Gastroesophageal sphincter (tissue), 4 donors: ENCODE data around the gene CUX1. TPM values are rescaled to one million over a fixed set of nuclear protein-coding genes. Genes with fewer than 3 reads are reported as not detected.

Source experiments
- ATAC-seq: fragments of 150-250 bp; one replicate; pipeline ENCODE4 v1.9.1; 2016; ENCODE audit warnings: mild to moderate bottlenecking, moderate library complexity
- H3K27ac ChIP-seq, 4 donors: fragments of 200-600 bp; sonication (generic) in 3 of 4; 1 replicate in 3 of 4; 2 replicates in 1 of 4; pipeline ENCODE4 v1.5.1; 2016 to 2019
- H3K27me3 ChIP-seq: fragments of 200-600 bp; sonication (generic); one replicate; pipeline ENCODE4 v1.5.1; 2019
- H3K36me3 ChIP-seq, 2 donors: fragments of 200-600 bp; sonication (generic); one replicate each; pipeline ENCODE4 v1.5.1; 2019; ENCODE audit warnings: control low read depth in 1 of 2
- H3K4me1 ChIP-seq, 3 donors: fragments of 200-600 bp; sonication (generic); 1 replicate in 2 of 3; 2 replicates in 1 of 3; pipeline ENCODE4 v1.5.1; 2016 to 2019; ENCODE audit warnings: control low read depth in 2 of 3
- H3K4me3 ChIP-seq, 2 donors: fragments of 200-600 bp; sonication (generic); one replicate each; pipeline ENCODE4 v1.5.1; 2019; ENCODE audit warnings: mild to moderate bottlenecking in 1 of 2, moderate library complexity in 1 of 2
- H3K9me3 ChIP-seq, 3 donors: fragments of 200-600 bp; sonication (generic); one replicate each; pipeline ENCODE4 v1.5.1; 2017 to 2019; ENCODE audit warnings: control low read depth in 2 of 3
- CTCF ChIP-seq, 4 experiments: fragments of 200-600 bp in 2 of 4; fragments of 450-650 bp in 2 of 4; sonication (generic) in 1 of 4; IDR thresholded peaks; one replicate each; pipeline ENCODE4 v1.5.1; 2017 to 2019; ENCODE audit warnings: antibody characterized with exemption in 4 of 4, mild to moderate bottlenecking in 2 of 4, moderate library complexity in 2 of 4
- EP300 ChIP-seq: sonication (generic); formaldehyde crosslinking; IDR thresholded peaks from one replicate; pipeline ENCODE4 v1.6.1; 2017; ENCODE audit warnings: antibody characterized with exemption, mild to moderate bottlenecking
- POLR2A ChIP-seq, 2 donors: fragments of 450-650 bp; IDR thresholded peaks; one replicate each; pipeline ENCODE4 v1.6.1; 2017; ENCODE audit warnings: antibody characterized with exemption in 2 of 2, mild to moderate bottlenecking in 2 of 2, moderate library complexity in 1 of 2
- POLR2AphosphoS5 ChIP-seq: sonication (generic); formaldehyde crosslinking; IDR thresholded peaks from one replicate; pipeline ENCODE4 v1.6.1; 2017; ENCODE audit warnings: antibody characterized with exemption
- WGBS, 2 donors: methylation state at CpG; one replicate each; pipeline ENCODE4 v1.1.5; 2018; ENCODE audit warnings: low coverage in 1 of 2; 5-methylcytosine and 5-hydroxymethylcytosine counted together
- total RNA-seq, 4 donors: library from RNA; depleted of rRNA; stranded (reverse); fragments of >200 nt; gene quantifications; one replicate each; pipeline ENCODE4 v1.1.0, GENCODE V29; 2016

CUX1 gene
- total RNA-seq, 4 donors from 2014 or later: 84.4 to 134 (median 110) TPM

- ATAC-seq: no peak
- Histone ChIP-seq H3K27ac (no peak overlapping the region), H3K27me3 (no peaks in the 10 kb centered on the region), H3K4me1 (peaks cover 0 to 45% (median 11%) of the 10 kb centered on the region in 3 donors), H3K4me3 (no peak overlapping the region), H3K9me3 (no peaks in the 10 kb centered on the region), H3K36me3 (no peaks in the 10 kb centered on the region)
- TF ChIP-seq POLR2A (IDR thresholded peaks at IDR 0.05) (no peak), POLR2AphosphoS5 (no peak), EP300 (no peak), CTCF (IDR thresholded peaks at IDR 0.05) (no peak)
- 87 to 97% methylated on average over 6 to 10 of the region's 18 CpGs for WGBS, 2 donors
Observed at GRCh38 chr7:101902680-101903514, 85.5 kb downstream of the CUX1 start.

GRCh38 chr7:101903515-101903868 is 86.1 kb downstream of the CUX1 start:
- WGBS, 2 donors: 89 to 91% methylated on average over 11 to 13 of the region's 13 CpGs
- Histone ChIP-seq H3K36me3 (no peaks in the 10 kb centered on the region), H3K4me3 (no peak overlapping the region), H3K9me3 (no peaks in the 10 kb centered on the region), H3K27me3 (no peaks in the 10 kb centered on the region), H3K27ac (no peak overlapping the region), H3K4me1 (peaks cover 0 to 40% (median 11%) of the 10 kb centered on the region in 3 donors)
- TF ChIP-seq POLR2AphosphoS5: no peak
- TF ChIP-seq CTCF (IDR thresholded peaks at IDR 0.05): no peak
- no peak for TF ChIP-seq POLR2A (IDR thresholded peaks at IDR 0.05)
- no peak for ATAC-seq

GRCh38 chr7:101904019-101904418 is 86.6 kb downstream of the CUX1 start:
- ATAC-seq: no peak
- Histone ChIP-seq H3K4me3 (no peak overlapping the region), H3K9me3 (no peaks in the 10 kb centered on the region), H3K36me3 (no peaks in the 10 kb centered on the region), H3K27me3 (no peaks in the 10 kb centered on the region), H3K4me1 (peaks cover 0 to 35% (median 11%) of the 10 kb centered on the region in 3 donors), H3K27ac (no peak overlapping the region)
- TF ChIP-seq EP300 (no peak), CTCF (IDR thresholded peaks at IDR 0.05) (no peak), POLR2AphosphoS5 (no peak), POLR2A (IDR thresholded peaks at IDR 0.05) (no peak)
- WGBS, 2 donors: 95 to 97% methylated on average over 5 of the region's 10 CpGs

GRCh38 chr7:101905203-101905865 is 87.9 kb downstream of the CUX1 start:
- Histone ChIP-seq H3K4me1 (peaks cover 0 to 26% (median 11%) of the 10 kb centered on the region in 3 donors), H3K4me3 (no peak overlapping the region), H3K27ac (no peak overlapping the region), H3K9me3 (no peaks in the 10 kb centered on the region), H3K27me3 (no peaks in the 10 kb centered on the region), H3K36me3 (no peaks in the 10 kb centered on the region)
- 85 to 90% methylated on average over 4 to 17 of the region's 17 CpGs for WGBS, 2 donors
- no peak for ATAC-seq
- no peak for TF ChIP-seq CTCF (IDR thresholded peaks at IDR 0.05)
- no peak for TF ChIP-seq POLR2AphosphoS5
- TF ChIP-seq POLR2A (IDR thresholded peaks at IDR 0.05): no peak
- no peak for TF ChIP-seq EP300
